Osteoblast (primary cell): ENCODE results near the gene WDR18. TPM values are rescaled to one million over a fixed set of nuclear protein-coding genes. Genes with fewer than 3 reads are reported as not detected.
"Not testable (repeated sequence)": the region's sequence is repeated elsewhere in the genome, so short reads cannot be mapped to it uniquely, and the experiment has no call there.

Experiments
- DNase-seq: peaks from one replicate; pipeline ENCODE4 v3.0.0; 2011; ENCODE audit warnings: low spot score, mixed read lengths; ENCODE audit not compliant: insufficient read length; ENCODE audit errors: missing footprints
- H2AFZ ChIP-seq: 2 replicates; pipeline ENCODE4 v1.6.0; 2011; ENCODE audit warnings: mild to moderate bottlenecking, low read length
- H3K27ac ChIP-seq: 2 replicates; pipeline ENCODE4 v1.5.1; 2011; ENCODE audit warnings: mild to moderate bottlenecking, low read depth, low read length, moderate library complexity
- H3K27me3 ChIP-seq: 2 replicates; pipeline ENCODE4 v1.6.0; 2012; ENCODE audit warnings: mild to moderate bottlenecking, control low read depth, inconsistent platforms, low read length, moderate library complexity; ENCODE audit not compliant: insufficient read depth
- H3K36me3 ChIP-seq: 2 replicates; pipeline ENCODE4 v1.5.1; 2011; ENCODE audit warnings: mild to moderate bottlenecking, low read length, control low read depth, moderate library complexity; ENCODE audit not compliant: insufficient read depth
- H3K4me1 ChIP-seq: 2 replicates; pipeline ENCODE4 v1.5.1; 2011; ENCODE audit warnings: mild to moderate bottlenecking, low read length, control low read depth, moderate library complexity; ENCODE audit not compliant: insufficient read depth
- H3K4me2 ChIP-seq: 2 replicates; pipeline ENCODE4 v1.6.0; 2011; ENCODE audit warnings: mild to moderate bottlenecking, low read length; ENCODE audit not compliant: insufficient read depth
- H3K4me3 ChIP-seq: fragments of 200-600 bp; sonication (generic); 3 replicates; pipeline ENCODE4 v1.5.1; 2012; ENCODE audit warnings: mild to moderate bottlenecking, low read length, inconsistent platforms; ENCODE audit not compliant: insufficient read depth
- H3K79me2 ChIP-seq: 2 replicates; pipeline ENCODE4 v1.6.0; 2012; ENCODE audit warnings: mild to moderate bottlenecking, low read length, control low read depth, inconsistent platforms; ENCODE audit not compliant: insufficient read depth
- H3K9me3 ChIP-seq: 2 replicates; pipeline ENCODE4 v1.5.1; 2011; ENCODE audit warnings: low read depth, low read length, control low read depth
- H4K20me1 ChIP-seq: 2 replicates; pipeline ENCODE4 v1.6.0; 2012; ENCODE audit warnings: mild to moderate bottlenecking, low read length, control low read depth; ENCODE audit not compliant: insufficient read depth
- total RNA-seq: library from RNA; depleted of rRNA; stranded (reverse); fragments of >200 nt; gene quantifications from 2 replicates; pipeline ENCODE4 v1.2.3, GENCODE V29; 2012
- TF ChIP-seq, protein P1 (sequence below): IDR thresholded peaks from 2 replicates; pipeline ENCODE4 v1.5.1; 2011; ENCODE audit warnings: mild to moderate bottlenecking, low read depth, low read length, moderate library complexity; ENCODE audit errors: extremely low read depth

WDR18 gene
- total RNA-seq, 1 donor, result 45.6 TPM

DNA sequence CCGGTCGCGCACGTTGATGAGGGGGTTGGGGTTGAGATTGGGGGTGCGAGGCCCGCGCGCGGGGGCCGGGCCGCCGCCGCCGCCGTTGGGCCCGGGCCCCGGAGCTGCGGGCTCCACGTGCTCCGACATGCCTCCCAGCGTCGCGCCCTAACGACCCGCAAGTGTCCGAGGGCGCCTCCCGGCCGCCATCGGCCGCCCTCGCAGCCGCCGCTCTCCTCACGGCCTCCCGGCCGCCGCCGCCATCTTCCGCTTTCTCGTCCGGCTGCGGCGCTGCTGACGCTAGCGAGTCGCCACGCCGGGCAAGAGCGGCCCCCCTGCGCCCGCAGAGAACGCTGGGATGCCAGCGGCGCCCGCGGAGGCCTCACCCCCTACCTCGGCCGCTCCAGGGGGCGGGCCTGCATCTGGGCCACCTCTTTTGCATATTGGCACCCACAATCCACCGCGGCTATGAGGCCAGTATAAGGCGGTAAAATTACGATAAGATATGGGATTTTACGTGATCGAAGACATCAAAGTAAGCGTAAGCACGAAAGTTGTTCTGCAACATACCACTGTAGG lies 36.8 kb downstream of the WDR18 start, which contains the start of gene TMEM259:
TSS of gene TMEM259 (minus strand) at position 256 of the 558 bp plus-strand sequence. CDS start at position 129, 127 bp downstream.
- Histone ChIP-seq H3K27ac (peak within 1 kb of the TSS; percentile 96), H3K4me1 (peaks cover 34% of the 10 kb centered on the region), H3K9me3 (no peaks in the 10 kb centered on the region), H3K27me3 (no peaks in the 10 kb centered on the region), H3K4me3 (peak within 1 kb of the TSS; percentile 87), H3K36me3 (no peaks in the 10 kb centered on the region), H3K79me2 (peaks cover 52% of the 10 kb centered on the region), H3K4me2 (peak within 1 kb of the TSS; percentile 96), H2AFZ (peak within 1 kb of the TSS; percentile 81), H4K20me1 (peaks cover 43% of the 10 kb centered on the region)
- DNase-seq, result peak; percentile 100
- TF ChIP-seq, protein P1, sequence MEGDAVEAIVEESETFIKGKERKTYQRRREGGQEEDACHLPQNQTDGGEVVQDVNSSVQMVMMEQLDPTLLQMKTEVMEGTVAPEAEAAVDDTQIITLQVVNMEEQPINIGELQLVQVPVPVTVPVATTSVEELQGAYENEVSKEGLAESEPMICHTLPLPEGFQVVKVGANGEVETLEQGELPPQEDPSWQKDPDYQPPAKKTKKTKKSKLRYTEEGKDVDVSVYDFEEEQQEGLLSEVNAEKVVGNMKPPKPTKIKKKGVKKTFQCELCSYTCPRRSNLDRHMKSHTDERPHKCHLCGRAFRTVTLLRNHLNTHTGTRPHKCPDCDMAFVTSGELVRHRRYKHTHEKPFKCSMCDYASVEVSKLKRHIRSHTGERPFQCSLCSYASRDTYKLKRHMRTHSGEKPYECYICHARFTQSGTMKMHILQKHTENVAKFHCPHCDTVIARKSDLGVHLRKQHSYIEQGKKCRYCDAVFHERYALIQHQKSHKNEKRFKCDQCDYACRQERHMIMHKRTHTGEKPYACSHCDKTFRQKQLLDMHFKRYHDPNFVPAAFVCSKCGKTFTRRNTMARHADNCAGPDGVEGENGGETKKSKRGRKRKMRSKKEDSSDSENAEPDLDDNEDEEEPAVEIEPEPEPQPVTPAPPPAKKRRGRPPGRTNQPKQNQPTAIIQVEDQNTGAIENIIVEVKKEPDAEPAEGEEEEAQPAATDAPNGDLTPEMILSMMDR, result no peak

DNA sequence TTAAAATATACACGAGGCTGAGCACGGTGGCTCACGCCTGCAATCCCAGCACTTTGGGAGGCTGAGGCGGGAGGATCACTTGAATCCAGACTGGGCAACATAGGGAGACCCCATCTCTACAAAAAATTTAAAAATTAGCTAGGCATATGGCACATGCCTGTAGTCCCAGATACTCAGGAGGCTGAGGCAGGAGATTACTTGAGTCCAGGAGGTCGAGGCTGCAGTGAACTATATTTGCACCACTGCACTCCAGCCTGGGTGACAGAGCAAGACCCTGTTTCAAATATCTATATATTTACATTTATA lies 39.7 kb downstream of the WDR18 start:
- H3K79me2 ChIP-seq, result peaks cover 51% of the 10 kb centered on the region
- not testable (repeated sequence) for H3K36me3 ChIP-seq, H3K27ac ChIP-seq

DNA sequence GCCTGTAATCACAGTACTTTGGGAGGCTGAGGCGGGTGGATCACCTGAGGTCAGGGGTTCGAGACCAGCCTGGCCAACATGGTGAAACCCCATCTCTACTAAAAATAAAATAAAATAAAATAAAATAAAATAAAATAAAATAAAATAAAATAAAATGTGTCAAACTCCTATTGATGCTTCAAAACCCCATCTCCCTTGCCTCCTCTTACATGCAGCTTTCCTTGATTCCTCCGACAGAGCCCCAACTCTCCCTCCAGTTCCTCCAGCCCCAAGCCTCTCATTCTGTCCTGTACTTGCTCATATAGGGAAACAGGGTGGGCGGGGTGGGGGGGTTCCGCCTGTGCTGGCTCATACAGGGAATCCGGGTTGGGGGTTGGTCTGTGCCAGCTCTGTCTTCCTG lies 40.9 kb downstream of the WDR18 start:
- peaks cover 11% of the 10 kb centered on the region for H3K4me1 ChIP-seq
- not testable (repeated sequence) for H3K36me3 ChIP-seq, DNase-seq, H3K27ac ChIP-seq, H3K27me3 ChIP-seq, H3K4me3 ChIP-seq, H2AFZ ChIP-seq, H3K4me2 ChIP-seq, H3K9me3 ChIP-seq
- peaks cover 50% of the 10 kb centered on the region for H3K79me2 ChIP-seq
- peaks cover 28% of the 10 kb centered on the region for H4K20me1 ChIP-seq

More for the DNA sequence above, 39.7 kb downstream of the WDR18 start:
- H3K27me3 ChIP-seq, DNase-seq, H3K4me3 ChIP-seq, H3K9me3 ChIP-seq, H2AFZ ChIP-seq, H3K4me2 ChIP-seq: not testable (repeated sequence)
- H3K4me1 ChIP-seq, result peaks cover 17% of the 10 kb centered on the region
- H4K20me1 ChIP-seq, result peaks cover 29% of the 10 kb centered on the region

DNA sequence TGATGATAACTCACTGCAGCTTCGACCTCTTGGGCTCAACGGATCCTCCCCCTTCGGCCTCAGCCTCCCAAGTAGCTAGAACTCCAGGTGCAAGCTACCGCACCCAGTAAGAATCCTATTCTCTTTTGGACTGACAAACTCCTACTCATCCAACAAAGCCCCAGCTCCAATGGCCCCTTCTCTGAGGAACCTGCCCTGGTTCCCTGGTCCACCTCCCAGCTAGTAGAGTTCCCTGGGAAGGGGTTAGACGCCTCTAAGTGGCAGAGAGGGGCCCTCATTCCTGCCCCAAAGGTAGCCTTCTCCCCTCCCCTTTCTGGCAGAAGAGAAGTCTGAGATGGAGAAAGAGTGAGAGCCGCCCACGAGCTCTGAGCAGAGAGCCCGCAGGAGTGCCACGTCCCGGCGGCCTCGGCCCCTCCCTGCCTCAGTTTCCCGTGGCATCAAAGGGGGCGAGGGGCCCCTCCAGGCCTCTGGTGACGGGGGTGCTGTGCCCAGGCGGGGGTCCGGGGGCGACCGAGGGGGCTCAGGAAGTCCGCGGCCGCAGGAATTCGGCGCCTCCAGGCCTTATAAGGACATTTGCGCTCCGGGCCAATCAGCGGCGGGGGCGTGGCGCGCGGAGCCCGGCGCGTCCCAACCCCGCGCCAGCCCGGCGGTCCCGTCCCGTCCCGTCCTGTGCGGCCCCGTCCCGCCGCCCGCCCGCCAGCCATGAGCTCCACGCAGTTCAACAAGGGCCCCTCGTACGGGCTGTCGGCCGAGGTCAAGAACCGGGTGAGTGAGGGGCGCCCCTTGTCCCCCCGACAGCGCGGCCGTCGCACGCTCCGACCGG lies 42.0 kb downstream of the WDR18 start, which contains the start of gene CNN2:
TSS of gene CNN2 (plus strand) at position 649 of the 823 bp plus-strand sequence. CDS start at position 703, 54 bp downstream.
- peaks cover 12% of the 10 kb centered on the region for H3K36me3 ChIP-seq
- peak; percentile 99 for DNase-seq
- peaks cover 50% of the 10 kb centered on the region for H3K79me2 ChIP-seq
- H3K9me3 ChIP-seq, result no peaks in the 10 kb centered on the region
- TF ChIP-seq, protein P1, result no peak
- peaks cover 11% of the 10 kb centered on the region for H3K4me1 ChIP-seq
- no peaks in the 10 kb centered on the region for H3K27me3 ChIP-seq
- peak within 1 kb of the TSS; percentile 91 for H3K4me2 ChIP-seq
- peak within 1 kb of the TSS; percentile 74 for H2AFZ ChIP-seq
- peak within 1 kb of the TSS; percentile 98 for H3K4me3 ChIP-seq
- H4K20me1 ChIP-seq, result peaks cover 32% of the 10 kb centered on the region
- H3K27ac ChIP-seq, result peak within 1 kb of the TSS; percentile 79
